Stomach (tissue), 4 donors: ENCODE results near the gene SMYD3.

Source experiments
- CTCF ChIP-seq, 7 experiments: fragments of 450-650 bp in 4 of 7; fragments of 200-600 bp in 3 of 7; sonication (generic) in 3 of 7; IDR thresholded peaks; one replicate each; pipeline ENCODE4 v1.5.1; 2016 to 2019; ENCODE audit warnings: antibody characterized with exemption in 7 of 7, control low read depth in 2 of 7, mild to moderate bottlenecking in 1 of 7
- EP300 ChIP-seq: sonication (generic); formaldehyde crosslinking; IDR thresholded peaks from one replicate; pipeline ENCODE4 v1.6.1; 2017; ENCODE audit warnings: antibody characterized with exemption
- POLR2A ChIP-seq, 4 donors: fragments of 450-650 bp; IDR thresholded peaks; one replicate each; pipeline ENCODE4 v1.6.1; 2016; ENCODE audit warnings: antibody characterized with exemption in 4 of 4, control low read depth in 2 of 4, mild to moderate bottlenecking in 1 of 4, moderate library complexity in 1 of 4
- POLR2AphosphoS5 ChIP-seq, 3 donors: sonication (generic); formaldehyde crosslinking; IDR thresholded peaks; one replicate each; pipeline ENCODE4 v1.6.1; 2016; ENCODE audit warnings: antibody characterized with exemption in 3 of 3

GRCh38 chr1:245983294-245983967, 523.6 kb downstream of the SMYD3 start:
- TF ChIP-seq CTCF (IDR thresholded peaks at IDR 0.05), result no peak
- no peak for TF ChIP-seq POLR2A (IDR thresholded peaks at IDR 0.05)
- no peak for TF ChIP-seq POLR2AphosphoS5 (IDR thresholded peaks at IDR 0.05)
- TF ChIP-seq EP300, result no peak
